PC-3 (cell line): ENCODE results near the gene CCDC171.

ENCODE experiments used
- EZH2 ChIP-seq: fragments of 300-600 bp; sonication (generic); IDR thresholded peaks from one replicate; pipeline ENCODE4 v1.6.1; 2017; ENCODE audit warnings: antibody characterized with exemption, mild to moderate bottlenecking, low read length; ENCODE audit not compliant: unreplicated experiment
- EZH2phosphoT487 ChIP-seq: fragments of 300-600 bp; sonication (generic); IDR thresholded peaks from 2 replicates; pipeline ENCODE4 v1.6.1; 2018; ENCODE audit warnings: mild to moderate bottlenecking, antibody characterized with exemption, low read length, borderline replicate concordance
- TF ChIP-seq, protein P1 (sequence below): fragments of 300-600 bp; sonication (generic); conservative IDR thresholded peaks from 2 replicates; pipeline ENCODE4 v1.5.1; 2017; ENCODE audit warnings: antibody characterized with exemption, low read depth, mild to moderate bottlenecking, low read length

DNA sequence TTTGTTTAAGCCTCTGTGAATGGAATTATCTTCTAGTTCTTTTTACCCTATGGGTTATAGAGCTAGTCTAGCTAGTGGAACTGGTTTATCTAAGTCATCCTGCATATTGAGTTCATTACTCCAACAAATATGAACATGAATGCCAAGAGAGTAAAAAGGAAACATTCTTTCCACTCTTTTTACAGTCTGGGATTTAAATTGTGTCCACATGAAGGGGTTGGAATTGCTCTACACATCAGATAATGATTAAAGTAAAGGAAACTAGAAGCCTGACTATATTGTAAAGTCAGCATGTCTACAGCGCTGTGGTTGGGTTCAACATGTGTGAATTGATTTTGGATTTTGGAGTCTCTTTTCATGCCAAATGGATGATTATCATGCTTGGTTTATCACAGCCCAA, 173.1 kb downstream of the CCDC171 start:
- TF ChIP-seq, protein P1, sequence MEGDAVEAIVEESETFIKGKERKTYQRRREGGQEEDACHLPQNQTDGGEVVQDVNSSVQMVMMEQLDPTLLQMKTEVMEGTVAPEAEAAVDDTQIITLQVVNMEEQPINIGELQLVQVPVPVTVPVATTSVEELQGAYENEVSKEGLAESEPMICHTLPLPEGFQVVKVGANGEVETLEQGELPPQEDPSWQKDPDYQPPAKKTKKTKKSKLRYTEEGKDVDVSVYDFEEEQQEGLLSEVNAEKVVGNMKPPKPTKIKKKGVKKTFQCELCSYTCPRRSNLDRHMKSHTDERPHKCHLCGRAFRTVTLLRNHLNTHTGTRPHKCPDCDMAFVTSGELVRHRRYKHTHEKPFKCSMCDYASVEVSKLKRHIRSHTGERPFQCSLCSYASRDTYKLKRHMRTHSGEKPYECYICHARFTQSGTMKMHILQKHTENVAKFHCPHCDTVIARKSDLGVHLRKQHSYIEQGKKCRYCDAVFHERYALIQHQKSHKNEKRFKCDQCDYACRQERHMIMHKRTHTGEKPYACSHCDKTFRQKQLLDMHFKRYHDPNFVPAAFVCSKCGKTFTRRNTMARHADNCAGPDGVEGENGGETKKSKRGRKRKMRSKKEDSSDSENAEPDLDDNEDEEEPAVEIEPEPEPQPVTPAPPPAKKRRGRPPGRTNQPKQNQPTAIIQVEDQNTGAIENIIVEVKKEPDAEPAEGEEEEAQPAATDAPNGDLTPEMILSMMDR = no peak
- TF ChIP-seq EZH2 (no peak), EZH2phosphoT487 (no peak)
